ENCODE results near the gene ACBD6.
A peak's percentile ranks its signal among the peaks of the same experiment; 100 is the strongest.

The ACBD6 gene

DNA sequence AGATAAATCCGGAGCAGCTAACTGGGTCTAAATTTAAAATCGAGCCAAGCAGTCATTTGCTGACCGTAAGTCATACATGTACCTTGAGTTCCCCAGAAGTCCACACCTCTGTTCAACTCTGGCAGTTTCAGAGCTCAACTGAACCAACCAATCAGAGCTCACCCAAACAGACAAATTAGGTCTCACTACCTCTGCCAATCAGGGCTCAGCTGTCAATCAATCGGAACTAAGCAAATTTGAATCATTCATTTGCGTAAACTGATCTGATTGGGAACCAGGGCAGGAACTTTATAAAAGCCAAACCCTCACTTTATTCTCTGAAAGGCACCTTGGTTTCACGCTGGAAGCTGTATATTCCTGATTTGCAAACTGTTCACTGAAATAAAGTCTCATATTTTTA is 11.2 kb upstream of the ACBD6 start:
- TF ChIP-seq TAF1 (IDR thresholded peaks at IDR 0.05; ENCODE audit: borderline replicate concordance, insufficient read depth, low read length): no peak
- TF ChIP-seq FOXP2 (optimal IDR thresholded peaks at IDR 0.05; ENCODE audit: borderline replicate concordance, extremely low read depth, extremely low read length, insufficient read depth): no peak
- no peak for TF ChIP-seq SIN3A (IDR thresholded peaks at IDR 0.05; ENCODE audit: borderline replicate concordance, insufficient read depth, low read length)
- no peak for TF ChIP-seq POLR2AphosphoS5 (IDR thresholded peaks at IDR 0.05; ENCODE audit: low read depth, low read length)
- TF ChIP-seq, protein P1, sequence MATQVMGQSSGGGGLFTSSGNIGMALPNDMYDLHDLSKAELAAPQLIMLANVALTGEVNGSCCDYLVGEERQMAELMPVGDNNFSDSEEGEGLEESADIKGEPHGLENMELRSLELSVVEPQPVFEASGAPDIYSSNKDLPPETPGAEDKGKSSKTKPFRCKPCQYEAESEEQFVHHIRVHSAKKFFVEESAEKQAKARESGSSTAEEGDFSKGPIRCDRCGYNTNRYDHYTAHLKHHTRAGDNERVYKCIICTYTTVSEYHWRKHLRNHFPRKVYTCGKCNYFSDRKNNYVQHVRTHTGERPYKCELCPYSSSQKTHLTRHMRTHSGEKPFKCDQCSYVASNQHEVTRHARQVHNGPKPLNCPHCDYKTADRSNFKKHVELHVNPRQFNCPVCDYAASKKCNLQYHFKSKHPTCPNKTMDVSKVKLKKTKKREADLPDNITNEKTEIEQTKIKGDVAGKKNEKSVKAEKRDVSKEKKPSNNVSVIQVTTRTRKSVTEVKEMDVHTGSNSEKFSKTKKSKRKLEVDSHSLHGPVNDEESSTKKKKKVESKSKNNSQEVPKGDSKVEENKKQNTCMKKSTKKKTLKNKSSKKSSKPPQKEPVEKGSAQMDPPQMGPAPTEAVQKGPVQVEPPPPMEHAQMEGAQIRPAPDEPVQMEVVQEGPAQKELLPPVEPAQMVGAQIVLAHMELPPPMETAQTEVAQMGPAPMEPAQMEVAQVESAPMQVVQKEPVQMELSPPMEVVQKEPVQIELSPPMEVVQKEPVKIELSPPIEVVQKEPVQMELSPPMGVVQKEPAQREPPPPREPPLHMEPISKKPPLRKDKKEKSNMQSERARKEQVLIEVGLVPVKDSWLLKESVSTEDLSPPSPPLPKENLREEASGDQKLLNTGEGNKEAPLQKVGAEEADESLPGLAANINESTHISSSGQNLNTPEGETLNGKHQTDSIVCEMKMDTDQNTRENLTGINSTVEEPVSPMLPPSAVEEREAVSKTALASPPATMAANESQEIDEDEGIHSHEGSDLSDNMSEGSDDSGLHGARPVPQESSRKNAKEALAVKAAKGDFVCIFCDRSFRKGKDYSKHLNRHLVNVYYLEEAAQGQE (IDR thresholded peaks at IDR 0.05; ENCODE audit: insufficient read depth in 1 of 2, low read depth in 2 of 2, low read length in 2 of 2): no peak

DNA sequence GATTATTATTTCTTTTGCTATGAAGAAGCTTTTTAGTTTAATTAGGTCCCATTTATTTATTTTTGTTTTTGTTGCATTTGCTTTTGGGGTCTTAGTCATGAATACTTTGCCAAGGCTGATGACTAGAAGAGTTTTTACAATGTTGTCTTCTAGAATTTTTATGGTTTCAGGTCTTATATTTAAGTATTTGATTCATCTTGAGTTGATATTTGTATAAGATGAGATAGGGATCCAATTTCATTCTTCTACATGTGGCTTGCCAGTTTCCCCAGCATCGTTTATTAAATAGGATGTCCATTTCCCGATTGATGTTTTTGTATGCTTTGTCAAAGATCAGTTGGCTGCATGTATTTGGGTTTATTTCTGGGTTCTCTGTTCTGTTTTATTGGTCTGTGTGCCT is 8.5 kb upstream of the ACBD6 start:
- TF ChIP-seq SIN3A (IDR thresholded peaks at IDR 0.05; ENCODE audit: borderline replicate concordance, insufficient read depth, low read length) (no peak), TAF1 (IDR thresholded peaks at IDR 0.05; ENCODE audit: borderline replicate concordance, insufficient read depth, low read length) (no peak), FOXP2 (optimal IDR thresholded peaks at IDR 0.05; ENCODE audit: borderline replicate concordance, extremely low read depth, extremely low read length, insufficient read depth) (no peak), POLR2AphosphoS5 (IDR thresholded peaks at IDR 0.05; ENCODE audit: low read depth, low read length) (no peak)
- TF ChIP-seq, protein P1 (IDR thresholded peaks at IDR 0.05; ENCODE audit: insufficient read depth in 1 of 2, low read depth in 2 of 2, low read length in 2 of 2): no peak

DNA sequence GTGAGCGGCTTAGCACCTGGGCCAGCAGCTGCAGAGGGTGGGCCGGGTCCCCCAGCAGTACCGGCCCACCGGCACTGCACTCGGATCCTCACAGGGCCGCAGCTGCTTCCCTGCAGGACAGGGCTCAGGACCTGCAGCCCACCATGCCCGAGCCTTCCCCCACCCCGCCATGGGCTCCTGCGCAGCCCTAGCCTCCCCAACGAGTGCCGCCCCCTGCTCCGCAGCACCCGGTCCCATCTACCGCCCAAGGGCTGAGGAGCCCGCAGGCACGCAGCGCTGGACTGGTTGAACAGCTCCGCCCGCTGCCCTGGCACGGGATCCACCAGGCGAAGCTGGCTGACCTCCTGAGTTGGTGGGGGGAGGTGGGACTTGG is 6.3 kb upstream of the ACBD6 start:
- TF ChIP-seq TAF1 (IDR thresholded peaks at IDR 0.05; ENCODE audit: borderline replicate concordance, insufficient read depth, low read length) (no peak), POLR2AphosphoS5 (IDR thresholded peaks at IDR 0.05; ENCODE audit: low read depth, low read length) (no peak), FOXP2 (optimal IDR thresholded peaks at IDR 0.05; ENCODE audit: borderline replicate concordance, extremely low read depth, extremely low read length, insufficient read depth) (no peak), SIN3A (IDR thresholded peaks at IDR 0.05; ENCODE audit: borderline replicate concordance, insufficient read depth, low read length) (no peak)
- TF ChIP-seq, protein P1 (IDR thresholded peaks at IDR 0.05; ENCODE audit: insufficient read depth in 1 of 2, low read depth in 2 of 2, low read length in 2 of 2): no peak

DNA sequence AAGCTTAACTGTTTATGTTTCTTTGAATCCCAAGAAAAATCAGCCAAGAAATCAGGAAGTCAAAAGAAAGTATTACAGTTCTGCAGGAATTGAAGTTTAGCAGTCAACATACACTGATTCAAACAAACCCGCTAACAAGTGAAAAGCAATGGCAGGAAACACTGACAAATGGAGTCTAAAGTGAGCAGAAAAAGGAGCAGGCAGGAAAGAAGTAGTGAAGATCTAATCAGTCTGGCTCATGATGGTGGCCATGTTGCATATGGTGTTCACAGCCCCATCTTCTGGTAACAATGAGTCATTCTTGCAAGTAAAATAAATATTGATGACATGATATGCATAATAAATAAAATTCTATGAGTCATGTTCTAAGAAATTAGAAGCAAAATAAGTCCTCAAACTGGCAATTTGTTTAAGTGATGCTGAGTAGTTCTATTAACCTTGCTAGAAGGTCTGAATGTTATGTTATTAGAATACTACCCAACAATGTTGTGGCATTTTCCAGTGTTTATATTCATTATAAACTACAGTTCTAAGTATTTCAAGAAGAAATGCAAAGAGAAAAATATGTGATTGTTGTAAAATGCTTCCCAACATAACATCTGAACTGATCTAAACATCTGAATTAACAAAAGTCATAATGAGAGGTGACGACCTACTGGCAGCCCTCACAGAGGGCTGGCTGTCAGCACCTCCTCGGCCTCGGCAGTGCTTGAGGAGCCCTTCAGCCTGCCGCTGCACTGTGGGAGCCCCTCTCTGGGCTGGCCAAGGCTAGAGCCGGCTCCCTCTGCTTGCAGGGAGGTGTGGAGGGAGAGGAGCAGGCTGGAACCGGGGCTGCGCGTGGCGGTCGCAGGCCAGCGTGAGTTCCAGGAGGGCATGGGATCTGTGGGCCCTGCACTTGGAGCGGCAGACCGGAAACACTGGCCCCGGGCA is 5.7 kb upstream of the ACBD6 start:
- TF ChIP-seq POLR2AphosphoS5 (IDR thresholded peaks at IDR 0.05; ENCODE audit: low read depth, low read length) (no peak), SIN3A (IDR thresholded peaks at IDR 0.05; ENCODE audit: borderline replicate concordance, insufficient read depth, low read length) (no peak), FOXP2 (optimal IDR thresholded peaks at IDR 0.05; ENCODE audit: borderline replicate concordance, extremely low read depth, extremely low read length, insufficient read depth) (no peak), TAF1 (IDR thresholded peaks at IDR 0.05; ENCODE audit: borderline replicate concordance, insufficient read depth, low read length) (no peak)
- TF ChIP-seq, protein P1 (IDR thresholded peaks at IDR 0.05; ENCODE audit: insufficient read depth in 1 of 2, low read depth in 2 of 2, low read length in 2 of 2): peak in 1 of 2 experiments; percentile 20; a peak in 1 of 4 replicates
